HG03097 (cell line): ENCODE measurements around the gene C11orf52.

Experiments used
- ATAC-seq: cut with Tn5 transposase; IDR thresholded peaks from one replicate; pipeline ENCODE4 v1.9.1; 2021; ENCODE audit not compliant: unreplicated experiment, low FRiP score

C11orf52 gene

DNA sequence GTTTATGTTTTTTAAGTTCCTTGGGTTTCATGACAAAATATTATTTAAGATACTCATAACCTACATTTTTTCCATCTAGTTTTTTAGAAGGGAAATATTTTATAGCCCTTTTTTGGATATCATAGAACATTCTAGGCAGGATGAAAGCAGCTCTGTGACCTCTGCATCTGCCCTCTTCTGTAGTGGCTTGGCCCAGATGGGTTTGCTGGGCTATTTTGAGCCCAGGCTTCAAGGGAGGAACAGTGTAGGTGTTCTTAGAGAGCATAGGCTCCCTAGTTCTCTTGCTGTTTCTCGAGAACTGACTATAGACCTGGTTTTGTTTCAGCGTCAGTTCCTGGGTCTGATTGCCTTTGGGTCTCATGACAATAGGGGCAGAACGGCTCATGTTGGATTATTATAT is 50.6 kb downstream of the C11orf52 start:
- no peak for ATAC-seq

GRCh38 chr11:111974446-111974845 is 55.7 kb downstream of the C11orf52 start:
- ATAC-seq, result no peak

DNA sequence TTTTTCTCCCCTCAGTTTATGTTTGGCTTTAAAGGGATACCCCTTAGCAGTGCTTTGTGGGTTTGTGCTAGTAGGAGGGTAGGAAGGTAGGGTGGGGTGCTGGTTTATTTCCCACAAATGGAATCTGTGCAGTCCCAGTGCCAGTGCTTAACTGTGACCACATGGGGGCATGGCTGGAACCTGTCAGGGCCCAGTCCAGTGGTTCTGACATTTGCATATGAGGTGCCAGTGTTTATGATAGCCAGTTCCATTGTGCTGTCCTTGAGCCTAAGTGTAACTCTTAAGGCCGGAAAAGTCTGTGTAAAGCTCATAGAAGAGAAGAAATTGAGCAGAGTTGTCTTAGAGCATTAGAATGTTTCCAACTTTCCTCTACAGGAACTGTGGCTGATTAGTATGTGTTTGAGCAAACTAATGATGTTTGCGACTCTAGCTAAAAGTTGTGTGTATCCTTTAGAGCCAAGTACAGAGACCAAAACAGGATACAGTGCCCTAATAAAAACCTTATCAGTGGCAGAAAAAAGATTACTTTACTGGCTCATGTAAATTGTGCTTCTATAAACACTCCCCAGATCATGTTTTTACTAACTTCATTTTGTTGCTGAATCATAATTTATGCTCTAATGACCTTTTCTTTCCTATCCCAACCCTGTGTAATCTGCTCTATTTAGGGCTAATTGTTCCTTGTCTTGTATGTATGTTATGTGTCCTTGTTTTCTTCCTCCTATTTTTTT is 56.5 kb downstream of the C11orf52 start:
- ATAC-seq, result no peak

- no peak for ATAC-seq
Measured at GRCh38 chr11:111976119-111976766, 57.5 kb downstream of the C11orf52 start.
